ENCODE results near the gene HELLS. TPM values are rescaled to one million over a fixed set of nuclear protein-coding genes. Genes with fewer than 3 reads are reported as not detected.
A peak's percentile ranks its signal among the peaks of the same experiment; 100 is the strongest.
"Not testable (repeated sequence)": the region's sequence is repeated elsewhere in the genome, so short reads cannot be mapped to it uniquely, and the experiment has no call there.

The HELLS gene
- 35.5 TPM for total RNA-seq

DNA sequence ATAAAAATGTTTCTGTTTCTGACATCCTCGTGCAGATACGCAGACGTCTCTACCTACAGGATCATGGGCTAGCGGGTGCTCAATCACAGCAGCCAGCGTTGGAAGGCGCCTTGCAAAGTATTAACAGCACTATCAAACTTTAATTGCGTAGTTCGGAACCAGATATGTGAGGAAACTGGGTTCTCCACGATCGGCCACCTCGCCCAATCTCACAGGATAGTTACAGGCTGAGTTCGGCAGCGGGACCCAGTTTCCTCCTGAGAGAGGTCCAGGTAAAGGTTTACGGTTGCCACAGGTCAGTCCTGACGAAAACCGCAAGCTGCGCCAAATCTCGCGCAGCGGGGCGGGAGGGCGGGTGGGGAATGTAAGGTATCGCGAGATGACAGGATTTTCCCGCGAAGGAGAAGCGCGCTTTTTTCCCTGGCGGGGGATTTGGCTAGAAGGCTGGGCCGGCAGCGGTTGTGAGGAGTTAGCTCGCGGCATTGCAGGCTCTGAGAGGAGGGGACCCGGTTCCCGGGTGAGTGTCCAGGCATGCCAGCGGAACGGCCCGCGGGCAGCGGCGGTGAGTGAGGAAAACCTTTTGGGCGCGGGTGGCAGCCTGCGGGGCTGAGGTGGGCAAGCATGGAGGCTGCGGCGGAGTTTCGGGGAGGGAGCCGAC is at the start of gene HELLS:
Gene HELLS, plus strand, starts transcription at position 398 of the 658 bp plus-strand sequence. Its CDS starts 134 bp downstream, at position 532.
- DNase-seq = peak; percentile 85

DNA sequence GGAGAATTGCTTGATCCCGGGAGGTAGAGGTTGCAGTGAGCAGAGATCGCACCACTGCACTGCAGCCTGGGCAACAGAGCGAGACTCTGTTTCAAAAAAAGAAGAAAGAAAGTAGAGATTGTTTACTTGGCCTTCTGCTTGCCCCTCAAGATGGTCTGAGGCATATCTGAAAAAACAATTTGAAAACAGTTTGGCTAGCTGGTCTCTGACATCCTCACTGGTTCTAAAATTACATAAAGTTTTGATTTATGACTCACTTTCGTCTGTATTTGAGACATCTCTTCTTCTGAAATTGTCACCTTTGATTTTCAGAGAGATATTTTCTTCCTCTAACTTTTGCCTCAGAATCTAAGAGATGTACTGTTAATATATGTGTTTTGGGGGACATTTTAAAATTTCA is 49.6 kb upstream of the HELLS start:
- no peak for DNase-seq

DNA sequence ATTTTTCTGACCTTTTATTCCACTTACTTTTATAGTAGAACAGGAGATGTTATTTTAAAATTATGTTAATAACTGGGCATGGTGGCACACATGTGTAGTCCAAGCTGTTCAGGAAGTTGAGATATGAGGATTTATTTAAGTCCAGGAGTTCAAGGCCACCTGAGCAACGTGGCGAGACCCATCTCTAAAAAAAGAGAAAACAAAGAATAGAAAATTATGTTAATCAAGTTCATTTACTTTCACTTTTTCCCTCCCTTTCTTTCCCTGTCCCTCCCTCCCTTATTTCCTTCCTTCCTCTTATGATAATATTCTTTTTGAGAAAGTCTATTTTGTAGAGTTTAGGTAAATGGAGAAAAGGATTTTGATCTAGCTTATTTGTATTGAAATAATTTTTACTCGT is 48.9 kb upstream of the HELLS start:
- no peak for DNase-seq

DNA sequence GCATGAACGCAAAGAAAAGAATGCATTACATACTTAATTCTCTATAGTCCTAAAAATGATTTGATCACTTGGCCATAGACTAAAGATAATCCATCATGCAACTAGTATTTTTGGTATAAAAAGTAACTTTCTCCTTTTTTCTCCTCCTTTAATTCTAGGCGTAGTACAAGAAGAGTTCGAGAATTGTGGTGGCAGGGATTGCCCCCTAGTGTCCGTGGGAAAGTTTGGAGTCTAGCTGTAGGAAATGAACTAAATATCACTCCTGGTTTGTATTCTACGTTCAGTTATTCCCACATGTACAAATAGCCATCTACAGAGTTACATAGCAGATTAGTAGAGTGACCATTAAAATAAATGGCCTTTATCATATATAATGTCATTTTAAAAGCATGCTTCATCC is 45.5 kb upstream of the HELLS start:
- no peak for DNase-seq

DNA sequence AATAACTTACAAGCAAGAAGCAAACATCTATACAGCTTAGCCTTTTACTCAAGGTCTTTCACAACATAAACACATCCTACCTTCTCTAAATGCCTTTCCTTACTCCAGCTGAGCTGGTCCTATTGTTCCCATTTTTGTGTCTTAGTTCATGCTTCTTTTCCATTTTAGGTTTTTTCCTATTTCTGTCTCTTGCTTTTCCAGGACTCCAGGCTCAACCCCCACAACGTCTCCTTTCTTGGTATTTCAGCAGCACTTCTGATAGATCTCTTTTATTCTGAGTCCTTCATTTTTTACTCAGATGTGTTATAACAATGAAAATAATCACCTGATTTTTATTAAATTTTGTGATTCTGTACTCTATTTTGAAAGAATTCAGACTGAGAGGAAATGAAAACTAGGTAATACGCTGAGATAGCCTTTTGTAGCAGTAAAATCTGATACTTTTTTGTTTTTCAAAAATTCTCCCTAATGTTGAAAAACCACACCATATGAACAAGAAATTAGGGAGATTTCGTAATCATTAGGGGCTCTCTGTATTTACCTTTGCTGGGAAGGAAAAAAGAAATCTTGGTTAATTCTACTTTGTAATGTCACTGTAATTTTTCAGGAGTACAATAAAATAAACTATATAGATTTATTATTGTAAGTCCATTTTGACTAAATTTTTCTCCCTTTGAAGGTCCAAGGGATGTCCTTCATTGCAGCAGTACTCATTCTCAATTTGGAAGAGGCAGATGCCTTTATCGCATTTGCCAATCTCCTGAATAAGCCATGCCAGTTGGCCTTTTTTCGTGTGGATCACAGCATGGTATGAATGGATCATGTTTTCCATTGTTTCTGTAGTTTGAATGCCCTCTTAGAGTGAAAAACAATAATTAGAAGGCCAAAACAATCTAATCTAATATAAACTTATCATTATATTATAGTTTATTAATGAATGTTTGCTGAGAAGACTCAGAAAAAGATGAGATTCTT is 24.0 kb upstream of the HELLS start:
- no peak for DNase-seq

DNA sequence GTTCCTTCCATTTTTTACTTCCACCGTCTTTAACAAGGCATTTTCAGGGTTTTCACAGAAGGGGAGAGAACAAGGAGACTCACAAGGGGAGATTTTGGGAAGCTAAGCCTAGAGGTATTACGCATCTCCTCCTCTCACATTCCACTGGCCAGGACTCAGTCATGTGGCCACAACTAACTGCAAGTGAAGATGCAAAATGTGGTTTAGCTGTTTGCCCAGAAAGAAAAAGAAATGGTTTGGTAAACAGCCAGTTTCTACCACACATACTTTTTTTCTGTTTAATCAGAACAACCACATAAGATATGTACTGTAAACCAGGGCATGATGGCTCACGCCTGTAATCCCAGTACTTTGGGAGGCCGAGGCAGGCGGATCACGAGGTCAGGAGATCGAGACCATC is 21.4 kb upstream of the HELLS start:
- DNase-seq = no peak

DNA sequence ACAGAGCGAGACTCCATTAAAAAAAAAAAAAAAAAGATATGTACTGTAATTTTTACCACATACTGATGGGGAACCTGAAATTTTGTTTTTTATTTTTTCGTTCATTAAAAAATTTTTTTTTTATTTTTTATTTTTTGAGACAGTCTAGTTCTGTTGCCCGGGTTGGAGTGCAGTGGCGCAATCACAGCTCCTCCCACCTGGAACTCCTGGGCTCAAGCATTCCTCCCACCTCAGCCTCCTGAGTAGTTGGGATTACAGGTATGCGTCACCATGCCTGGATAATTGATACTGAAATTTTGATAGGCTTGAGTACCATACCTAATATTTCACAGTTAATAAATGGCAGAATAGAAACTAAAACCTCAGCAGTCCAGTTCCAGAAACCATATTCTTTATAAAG is 20.9 kb upstream of the HELLS start:
- no peak for DNase-seq

DNA sequence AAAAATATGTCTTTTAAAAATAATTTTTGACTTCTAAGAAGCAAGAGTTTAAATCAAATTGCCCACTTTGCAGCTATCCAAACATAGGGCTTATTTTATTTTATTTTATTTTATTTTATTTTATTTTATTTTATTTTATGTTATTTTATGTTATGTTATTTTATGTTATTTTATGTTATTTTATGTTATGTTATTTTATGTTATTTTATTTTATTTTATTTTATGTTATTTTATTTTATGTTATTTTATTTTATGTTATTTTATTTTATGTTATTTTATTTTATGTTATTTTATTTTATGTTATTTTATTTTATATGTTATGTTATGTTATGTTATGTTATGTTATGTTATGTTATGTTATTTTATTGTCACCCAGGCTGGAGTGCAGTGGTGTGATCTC is 14.0 kb upstream of the HELLS start:
- not testable (repeated sequence) for DNase-seq

DNA sequence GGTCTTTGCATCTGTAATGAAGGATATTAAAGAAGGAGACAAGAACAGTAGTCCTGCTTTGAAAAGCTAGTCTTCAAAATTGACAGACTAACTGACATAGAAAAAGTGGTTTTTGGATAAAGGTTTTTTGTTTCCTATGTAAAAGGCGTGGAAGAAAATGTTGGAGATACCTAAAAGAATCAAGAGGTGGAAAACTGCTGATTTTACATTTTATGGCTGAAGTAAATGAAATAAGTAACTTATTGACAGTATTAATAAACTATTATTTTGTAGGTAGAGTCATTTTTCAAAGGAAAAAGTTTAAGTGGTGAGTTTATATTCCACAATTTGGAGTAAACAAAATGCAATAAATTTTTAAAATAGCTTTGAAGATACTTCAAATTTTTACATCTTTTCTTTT is 12.6 kb upstream of the HELLS start:
- DNase-seq = no peak

DNA sequence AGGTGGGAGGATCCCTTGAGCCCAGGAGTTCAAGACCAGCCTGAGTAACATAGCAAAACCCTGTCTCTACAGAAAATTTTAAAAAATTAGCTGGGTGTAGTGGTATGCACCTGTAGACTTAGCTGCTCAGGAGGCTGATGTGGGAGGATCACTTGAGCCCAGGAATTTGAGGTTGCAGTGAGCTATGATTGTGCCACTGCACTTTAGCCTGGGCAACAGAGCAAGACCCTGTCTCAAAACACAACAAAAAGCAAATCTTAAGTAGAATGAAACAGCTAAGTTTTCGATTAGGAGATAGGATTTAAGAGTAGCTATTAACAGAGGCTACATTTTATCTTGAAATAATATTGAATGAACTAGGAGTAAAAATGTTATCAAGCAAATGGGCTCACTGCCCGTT is 3.3 kb upstream of the HELLS start:
- not testable (repeated sequence) for DNase-seq

DNA sequence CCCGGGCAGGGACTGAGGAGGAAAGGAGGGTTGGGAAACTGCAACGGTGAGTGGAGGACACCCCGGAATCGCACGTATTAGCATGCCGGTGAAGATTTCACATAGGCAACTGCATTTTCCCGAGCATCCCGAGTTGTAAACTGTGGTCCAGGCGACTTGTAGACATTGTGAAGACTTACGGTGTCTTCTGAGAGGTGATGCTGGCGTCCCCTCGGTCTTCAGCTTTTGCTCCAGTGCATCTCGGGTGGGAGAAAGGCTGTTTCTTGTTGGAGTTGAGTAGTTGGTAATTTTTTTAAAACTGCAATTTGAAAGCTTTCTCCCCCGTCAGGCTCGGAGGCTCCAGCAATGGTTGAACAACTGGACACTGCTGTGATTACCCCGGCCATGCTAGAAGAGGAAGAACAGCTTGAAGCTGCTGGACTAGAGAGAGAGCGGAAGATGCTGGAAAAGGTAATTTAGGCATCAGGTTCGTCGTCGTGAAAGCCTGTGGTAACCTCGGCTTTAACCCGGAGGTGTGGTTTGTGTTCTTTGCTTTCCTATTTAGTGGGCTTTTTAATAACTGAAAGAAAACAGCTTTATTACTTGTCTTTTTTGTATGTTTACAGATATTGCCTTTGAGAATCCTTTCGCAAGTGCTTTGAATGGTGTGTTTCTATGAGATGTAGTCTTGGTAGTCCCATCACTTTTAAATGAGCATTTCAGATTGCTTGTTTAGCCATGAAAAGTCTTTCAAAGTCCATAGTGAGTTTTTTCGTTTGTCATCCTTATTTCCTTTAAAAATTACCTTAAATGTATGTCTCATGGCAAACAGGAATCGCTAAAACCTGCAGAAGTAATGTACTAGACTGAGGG is 687 bp downstream of the HELLS start:
- DNase-seq = peak; percentile 3

DNA sequence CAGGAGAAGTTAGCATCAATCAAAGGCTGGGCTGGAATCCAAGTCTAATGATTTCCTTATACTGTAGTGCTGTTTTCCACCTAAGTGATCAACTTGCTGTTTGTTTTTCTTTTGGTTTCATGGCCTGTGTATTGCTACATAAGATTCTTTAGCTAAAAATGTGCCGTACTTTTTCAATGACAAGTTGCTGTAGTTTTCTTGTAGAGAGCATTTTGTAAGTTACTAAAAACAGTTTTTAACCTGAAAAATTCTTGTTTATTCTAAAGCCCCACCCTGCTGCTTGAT is 1.3 kb downstream of the HELLS start:
- no peak for DNase-seq

DNA sequence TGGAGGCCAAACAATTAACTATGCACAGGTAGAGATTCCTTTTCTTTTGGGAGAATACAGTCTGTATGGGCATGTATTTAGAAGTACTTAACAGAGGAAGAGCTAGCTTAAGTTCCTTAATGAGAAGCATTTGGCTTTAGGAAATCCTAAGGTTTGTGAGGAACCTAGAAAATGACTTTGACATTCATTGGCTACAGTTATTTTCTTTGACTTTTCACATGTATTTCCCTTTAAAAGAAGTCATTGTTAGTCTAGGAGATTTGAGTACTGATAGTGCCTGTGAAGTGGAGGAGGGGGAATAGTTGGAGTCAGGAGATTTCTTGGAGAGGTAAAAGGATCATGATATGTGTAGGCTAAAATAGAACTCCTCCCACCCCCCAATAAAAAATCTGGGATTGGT is 3.6 kb downstream of the HELLS start:
- DNase-seq = no peak

DNA sequence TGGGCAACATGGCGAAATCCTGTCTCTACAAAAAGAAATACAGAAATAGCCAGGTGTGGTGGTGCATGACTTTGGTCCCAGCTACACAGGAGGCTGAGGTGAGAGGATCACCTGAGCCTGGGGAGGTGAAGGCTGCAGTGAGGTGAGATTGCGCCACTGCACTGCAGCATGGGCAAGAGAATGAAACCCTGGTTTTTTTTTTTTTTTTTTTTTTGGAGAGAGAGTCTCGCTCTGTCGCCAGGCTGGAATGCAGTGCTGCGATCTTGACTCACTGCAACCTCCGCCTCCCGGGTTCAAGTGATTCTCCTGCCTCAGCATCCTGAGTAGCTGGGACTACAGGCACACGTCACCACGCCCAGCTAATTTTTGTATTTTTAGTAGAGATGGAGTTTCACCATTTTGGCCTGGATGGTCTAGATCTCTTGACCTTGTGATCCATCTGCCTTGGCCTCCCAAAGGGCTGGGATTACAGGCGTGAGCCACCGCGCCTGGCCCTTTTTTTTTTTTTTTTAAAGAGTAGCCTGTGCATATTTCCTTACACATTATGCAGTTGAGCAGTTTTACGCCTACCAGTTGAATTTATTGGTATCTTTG is 22.2 kb downstream of the HELLS start:
- not testable (repeated sequence) for DNase-seq

DNA sequence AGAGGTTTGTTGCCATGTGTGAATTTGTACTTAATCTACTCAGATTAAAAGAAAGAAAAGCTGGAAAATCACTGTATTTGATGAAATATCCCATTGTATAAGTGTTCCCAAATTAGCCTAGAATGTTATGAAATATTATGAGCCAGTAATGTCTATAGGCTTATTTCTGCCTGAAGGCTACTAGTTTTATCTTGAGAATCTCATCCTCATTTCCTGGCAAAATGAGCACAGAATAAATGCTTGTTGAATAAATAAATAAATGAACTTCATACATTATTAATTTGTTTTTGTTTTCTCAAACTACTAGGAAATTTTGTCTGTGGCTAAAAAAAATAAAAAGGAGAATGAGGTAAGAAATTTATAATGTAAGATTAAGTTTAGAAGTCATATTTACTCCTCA is 25.5 kb downstream of the HELLS start:
- no peak for DNase-seq

DNA sequence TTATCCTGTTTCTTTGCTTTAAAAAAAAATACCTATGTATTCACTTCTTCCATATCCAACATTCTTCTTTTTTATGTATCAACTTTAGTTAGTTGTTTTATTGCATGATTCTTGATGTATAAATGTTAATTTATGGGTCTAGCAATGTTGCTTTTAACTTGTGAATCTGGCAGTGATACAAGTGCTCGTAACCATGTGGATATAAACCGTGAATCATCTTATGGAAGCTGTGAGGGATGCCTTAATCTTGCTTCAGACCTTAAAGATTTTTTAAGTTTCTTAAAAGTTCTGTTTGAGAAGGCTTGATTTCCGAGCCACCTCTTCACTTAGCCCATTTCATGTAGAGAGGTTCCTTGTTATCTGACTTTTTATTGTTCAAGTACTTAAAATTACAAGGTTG is 25.9 kb downstream of the HELLS start:
- DNase-seq = no peak

DNA sequence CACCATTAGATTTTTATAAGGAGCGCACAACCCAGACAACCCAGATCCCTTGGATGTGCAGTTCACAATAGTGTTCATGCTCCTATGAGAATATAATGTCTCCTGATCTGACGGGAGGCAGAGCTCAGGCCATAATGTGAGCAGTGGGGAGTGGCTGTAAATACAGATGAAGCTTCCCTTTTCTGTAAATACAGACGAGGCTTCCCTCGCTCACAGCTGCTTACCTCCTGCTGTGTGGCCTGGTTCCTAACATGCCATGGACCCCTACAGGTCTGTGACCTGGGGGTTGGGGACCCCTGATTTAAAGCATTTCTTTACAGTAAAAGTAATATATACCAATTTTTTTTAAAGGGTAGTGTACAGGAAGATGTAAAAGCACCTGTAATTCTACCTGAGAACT is 33.2 kb downstream of the HELLS start:
- DNase-seq = no peak

DNA sequence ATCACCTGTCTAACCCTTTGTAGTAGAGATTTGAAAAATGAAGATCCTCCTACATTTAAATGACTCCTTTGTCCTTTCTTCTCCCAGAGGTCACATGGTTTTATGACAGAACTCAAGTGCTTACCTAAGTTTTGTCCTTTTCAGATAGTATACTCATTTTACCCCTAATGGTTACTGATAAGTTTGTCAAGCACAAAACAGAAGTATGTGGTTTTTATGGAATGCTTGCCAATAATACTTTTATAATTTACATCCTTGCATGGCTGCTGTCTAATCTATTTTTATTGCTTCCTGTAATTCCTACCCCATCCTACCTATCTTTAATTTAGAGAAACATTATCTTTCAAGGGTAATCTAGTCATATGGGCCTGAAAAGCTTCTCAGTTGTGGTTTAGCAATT is 37.5 kb downstream of the HELLS start:
- DNase-seq = no peak

DNA sequence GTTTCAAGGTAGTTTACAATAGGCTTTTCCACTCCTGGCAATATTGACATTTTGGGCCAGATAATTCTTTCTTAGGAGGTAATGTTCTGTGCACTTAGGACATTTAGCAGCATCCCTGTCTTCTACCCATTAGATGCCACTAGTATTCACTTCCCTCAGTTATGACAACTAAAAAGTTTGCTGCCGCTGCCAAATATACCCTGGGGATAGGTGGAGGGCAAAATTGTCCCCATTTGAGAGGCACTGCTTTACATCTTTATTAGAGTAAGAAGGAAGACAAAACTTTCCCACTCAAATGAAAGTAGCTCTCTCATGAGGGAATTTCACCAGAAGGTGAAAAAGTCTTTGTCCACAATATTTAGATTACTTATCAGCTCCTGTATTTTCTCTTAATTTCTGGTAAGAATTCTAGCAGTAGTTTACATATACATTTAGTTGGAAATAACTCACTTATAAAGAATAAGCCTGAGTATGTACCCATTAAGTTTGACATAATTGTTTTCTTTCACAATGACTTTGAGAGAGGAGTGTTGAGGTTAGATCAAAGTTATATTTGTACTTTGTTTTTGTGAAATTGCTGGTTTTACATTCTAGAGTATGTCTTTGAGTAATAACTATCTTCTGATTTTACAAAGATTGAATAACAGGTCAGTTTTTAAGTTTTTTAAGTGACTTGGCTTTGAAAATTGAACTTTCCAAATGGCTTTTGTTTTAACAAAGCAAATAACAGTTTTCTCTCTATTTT is 46.0 kb downstream of the HELLS start:
- DNase-seq = no peak

DNA sequence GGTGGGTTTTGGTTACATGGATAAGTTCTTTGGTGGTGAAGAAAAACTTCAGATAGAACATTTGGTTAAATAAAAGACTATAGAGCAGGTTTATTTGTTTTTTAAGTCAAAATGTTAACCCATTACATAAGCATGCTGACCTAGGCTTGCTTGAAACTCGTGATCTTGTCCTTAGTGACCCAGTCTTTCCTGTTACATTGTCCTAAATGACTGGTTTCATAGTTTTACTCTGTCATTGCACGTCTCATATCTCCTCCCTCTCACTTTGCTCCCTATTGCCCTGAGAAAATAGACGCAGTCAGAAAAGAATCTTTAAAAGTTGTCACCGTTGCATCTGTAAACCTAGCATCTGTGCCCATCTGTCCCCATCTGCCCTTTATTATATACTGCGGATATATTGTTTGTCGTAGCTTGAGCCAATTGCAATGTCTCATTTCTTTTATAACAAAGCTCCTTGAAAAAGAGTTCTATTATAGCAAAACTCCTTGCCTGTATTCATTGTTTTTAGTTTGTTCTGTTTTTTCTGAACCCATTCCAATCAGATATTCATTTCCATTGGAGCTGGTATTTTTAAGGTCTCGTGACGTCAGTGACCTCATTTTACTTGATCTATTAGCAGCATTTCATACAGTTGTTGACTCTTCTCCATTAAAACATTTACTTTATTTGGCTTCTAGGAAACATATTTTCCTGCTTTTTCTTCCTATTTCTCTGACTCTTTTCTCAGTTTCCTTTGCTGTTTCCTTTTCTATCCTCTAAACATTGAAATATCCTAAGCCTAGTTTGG is 57.3 kb downstream of the HELLS start:
- DNase-seq = no peak

DNA sequence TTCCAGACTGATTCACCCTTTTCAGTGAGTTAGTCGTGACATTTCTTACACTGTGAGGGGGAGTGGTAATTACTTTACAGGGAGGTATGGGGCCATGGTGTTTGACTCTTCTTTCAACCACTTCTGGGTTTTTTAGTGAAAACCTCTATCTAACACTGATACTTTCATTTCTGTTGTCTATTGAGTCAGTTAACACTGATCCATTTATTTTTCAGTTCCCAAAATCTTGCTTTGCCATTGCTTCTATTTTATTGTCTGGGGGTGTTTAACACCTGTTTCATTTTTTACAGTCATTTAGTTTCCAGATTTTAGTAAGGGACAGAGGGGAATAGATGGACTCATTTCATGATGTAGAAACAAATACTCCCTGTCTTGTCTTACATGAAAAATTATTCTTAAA is 61.5 kb downstream of the HELLS start:
- DNase-seq = no peak
